PC-3 (cell line): ENCODE data around the gene TBC1D9.

Source experiments
- EZH2phosphoT487 ChIP-seq: fragments of 300-600 bp; sonication (generic); IDR thresholded peaks from 2 replicates; pipeline ENCODE4 v1.6.1; 2018; ENCODE audit warnings: mild to moderate bottlenecking, antibody characterized with exemption, low read length, borderline replicate concordance
- TF ChIP-seq, protein P1 (sequence below): fragments of 300-600 bp; sonication (generic); conservative IDR thresholded peaks from 2 replicates; pipeline ENCODE4 v1.5.1; 2017; ENCODE audit warnings: antibody characterized with exemption, low read depth, mild to moderate bottlenecking, low read length

DNA sequence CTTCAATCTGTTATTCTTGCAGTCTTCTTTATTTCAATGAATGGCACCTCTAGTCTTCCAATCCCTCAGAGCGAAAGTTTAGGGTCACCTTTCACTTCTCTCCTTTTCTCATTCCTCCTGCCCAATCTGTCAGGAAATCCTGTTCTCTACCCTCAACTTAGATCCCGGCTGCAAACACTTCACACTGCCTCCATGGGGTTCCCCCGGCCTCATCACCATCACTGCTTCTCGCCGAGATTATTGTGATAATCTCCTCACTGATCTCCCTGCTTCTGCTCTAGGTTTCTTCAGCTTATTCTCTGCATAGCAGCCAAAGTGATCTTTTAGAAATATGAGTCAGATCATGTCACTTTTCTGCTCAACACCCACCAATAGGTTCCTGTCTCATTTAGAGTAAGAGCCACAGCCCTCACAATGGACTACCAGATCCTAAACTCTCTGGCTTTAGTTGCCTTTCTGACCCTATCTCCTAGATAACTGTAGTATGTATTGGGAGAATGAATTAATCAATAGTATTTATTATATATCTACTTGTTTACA is 43.6 kb upstream of the TBC1D9 start:
- TF ChIP-seq, protein P1, sequence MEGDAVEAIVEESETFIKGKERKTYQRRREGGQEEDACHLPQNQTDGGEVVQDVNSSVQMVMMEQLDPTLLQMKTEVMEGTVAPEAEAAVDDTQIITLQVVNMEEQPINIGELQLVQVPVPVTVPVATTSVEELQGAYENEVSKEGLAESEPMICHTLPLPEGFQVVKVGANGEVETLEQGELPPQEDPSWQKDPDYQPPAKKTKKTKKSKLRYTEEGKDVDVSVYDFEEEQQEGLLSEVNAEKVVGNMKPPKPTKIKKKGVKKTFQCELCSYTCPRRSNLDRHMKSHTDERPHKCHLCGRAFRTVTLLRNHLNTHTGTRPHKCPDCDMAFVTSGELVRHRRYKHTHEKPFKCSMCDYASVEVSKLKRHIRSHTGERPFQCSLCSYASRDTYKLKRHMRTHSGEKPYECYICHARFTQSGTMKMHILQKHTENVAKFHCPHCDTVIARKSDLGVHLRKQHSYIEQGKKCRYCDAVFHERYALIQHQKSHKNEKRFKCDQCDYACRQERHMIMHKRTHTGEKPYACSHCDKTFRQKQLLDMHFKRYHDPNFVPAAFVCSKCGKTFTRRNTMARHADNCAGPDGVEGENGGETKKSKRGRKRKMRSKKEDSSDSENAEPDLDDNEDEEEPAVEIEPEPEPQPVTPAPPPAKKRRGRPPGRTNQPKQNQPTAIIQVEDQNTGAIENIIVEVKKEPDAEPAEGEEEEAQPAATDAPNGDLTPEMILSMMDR: no peak
- no peak for TF ChIP-seq EZH2phosphoT487
